CD4-positive, alpha-beta T cell treated with Interleukin-4 for 1 hour (primary cell): ENCODE data around the gene CTCF.
A peak's percentile ranks its signal among the peaks of the same experiment; 100 is the strongest.
"Not testable (repeated sequence)": the region's sequence is repeated elsewhere in the genome, so short reads cannot be mapped to it uniquely, and the experiment has no call there.

Experiments
- DNase-seq, 2 donors: peaks; one replicate each; pipeline ENCODE4 v3.0.0-alpha.2; 2020 to 2022

CTCF gene

GRCh38 chr16:67562526-67562917 lies at the start of gene CTCF:
TSS of gene CTCF (plus strand) at chr16:67562526. CDS start at chr16:67610833, 48,307 bp downstream.
- peak; percentile 87 to 89 for DNase-seq

GRCh38 chr16:67513892-67514291 lies 48.4 kb upstream of the CTCF start:
- not testable (repeated sequence) for DNase-seq

GRCh38 chr16:67514382-67514828 lies 47.9 kb upstream of the CTCF start:
- peak; percentile 88 to 92 for DNase-seq

GRCh38 chr16:67516296-67517154 lies 45.8 kb upstream of the CTCF start:
- no peak for DNase-seq

- DNase-seq, result no peak
Observed at GRCh38 chr16:67517155-67517445, 45.2 kb upstream of the CTCF start.

GRCh38 chr16:67517661-67518423 lies 44.5 kb upstream of the CTCF start:
- DNase-seq, result peak in 1 of 2 donors; percentile 74

- no peak for DNase-seq
Observed at GRCh38 chr16:67518676-67519075, 43.6 kb upstream of the CTCF start.

- no peak for DNase-seq
Observed at GRCh38 chr16:67519242-67519641, 43.1 kb upstream of the CTCF start.

GRCh38 chr16:67521095-67521804 lies 41.1 kb upstream of the CTCF start:
- DNase-seq, result peak; percentile 97 to 98

GRCh38 chr16:67525176-67525860 lies 37.0 kb upstream of the CTCF start:
- no peak for DNase-seq

- no peak for DNase-seq
Observed at GRCh38 chr16:67526149-67526791, 36.1 kb upstream of the CTCF start.

GRCh38 chr16:67528222-67528869 lies 34.0 kb upstream of the CTCF start, which contains the start of gene RIPOR1:
TSS of gene RIPOR1 (plus strand) at chr16:67528829. CDS start at chr16:67538447, 9,618 bp downstream.
- DNase-seq, result peak; percentile 44 to 53

GRCh38 chr16:67528870-67529581 lies 33.3 kb upstream of the CTCF start:
- DNase-seq, result no peak

- no peak for DNase-seq
Observed at GRCh38 chr16:67529582-67530012, 32.7 kb upstream of the CTCF start.

GRCh38 chr16:67530013-67530939 lies 32.0 kb upstream of the CTCF start:
- DNase-seq, result peak; percentile 41 to 89

GRCh38 chr16:67531247-67531646 lies 31.1 kb upstream of the CTCF start:
- DNase-seq, result peak in 1 of 2 donors; percentile 65

GRCh38 chr16:67533024-67533560 lies 29.2 kb upstream of the CTCF start:
- no peak for DNase-seq

- DNase-seq, result not testable (repeated sequence)
Observed at GRCh38 chr16:67533987-67534386, 28.3 kb upstream of the CTCF start.

GRCh38 chr16:67534431-67534830 lies 27.9 kb upstream of the CTCF start:
- no peak for DNase-seq
